Endometrial microvascular endothelial cells (primary cell): ENCODE data around the gene LRRC55. TPM values are rescaled to one million over a fixed set of nuclear protein-coding genes. Genes with fewer than 3 reads are reported as not detected.
"Not testable (repeated sequence)": the region's sequence is repeated elsewhere in the genome, so short reads cannot be mapped to it uniquely, and the experiment has no call there.

Experiments used
- in situ Hi-C: cut with HindIII; loops from 2 replicates; pipeline ENCODE4 v1.10.0; 2017; ENCODE audit warnings: low sequenced_read_pairs, low pct_unique_long_range_greater_than_20kb; ENCODE audit errors: inconsistent ontology term
- total RNA-seq: library from RNA; depleted of rRNA; stranded (reverse); fragments of >200 nt; gene quantifications from one replicate; pipeline ENCODE4 v1.2.3, GENCODE V29; 2015; ENCODE audit errors: inconsistent ontology term

LRRC55 gene
- total RNA-seq, 1 donor from 2014 or later = not detected

GRCh38 chr11:57158180-57158579 is 23.6 kb upstream of the LRRC55 start:
- in situ Hi-C loops = no loop called here

- in situ Hi-C loops = no loop called here
Observed at GRCh38 chr11:57158599-57158998, 23.2 kb upstream of the LRRC55 start.

GRCh38 chr11:57160665-57161064 is 21.1 kb upstream of the LRRC55 start:
- in situ Hi-C loops = no loop called here

- in situ Hi-C loops = no loop called here
Observed at GRCh38 chr11:57161351-57161750, 20.4 kb upstream of the LRRC55 start.

- in situ Hi-C loops = no loop called here
Observed at GRCh38 chr11:57162179-57162898, 19.4 kb upstream of the LRRC55 start.

GRCh38 chr11:57163160-57163868 is 18.4 kb upstream of the LRRC55 start:
- in situ Hi-C loops = no loop called here

- in situ Hi-C loops = no loop called here
Observed at GRCh38 chr11:57164317-57164716, 17.4 kb upstream of the LRRC55 start.

GRCh38 chr11:57167125-57167846 is 14.5 kb upstream of the LRRC55 start:
- in situ Hi-C loops = no loop called here

GRCh38 chr11:57169732-57170313 is 11.9 kb upstream of the LRRC55 start:
- in situ Hi-C loops = not testable (repeated sequence)

GRCh38 chr11:57172031-57172430 is 9.7 kb upstream of the LRRC55 start:
- in situ Hi-C loops = no loop called here

- in situ Hi-C loops = no loop called here
Observed at GRCh38 chr11:57174656-57175055, 7.1 kb upstream of the LRRC55 start.

- in situ Hi-C loops = no loop called here
Observed at GRCh38 chr11:57175478-57175877, 6.3 kb upstream of the LRRC55 start.

GRCh38 chr11:57178334-57178733 is 3.4 kb upstream of the LRRC55 start:
- in situ Hi-C loops = no loop called here

GRCh38 chr11:57179681-57180080 is 2.1 kb upstream of the LRRC55 start:
- in situ Hi-C loops = no loop called here

- in situ Hi-C loops = no loop called here
Observed at GRCh38 chr11:57180081-57180561, 1.6 kb upstream of the LRRC55 start.

GRCh38 chr11:57180964-57181363 is 789 bp upstream of the LRRC55 start:
- in situ Hi-C loops = no loop called here

- in situ Hi-C loops = no loop called here
Observed at GRCh38 chr11:57182896-57183295, 1.1 kb downstream of the LRRC55 start.

GRCh38 chr11:57190548-57190947 is 8.8 kb downstream of the LRRC55 start:
- in situ Hi-C loops = no loop called here
